HEK293T (cell line): ENCODE results near the gene ZNF580.

Experiments used
- CTCF ChIA-PET: fragments of 350-600 bp; formaldehyde crosslinking; extraction: SDS; loops from one replicate; lab custom pipeline; 2021; ENCODE audit warnings: antibody characterized with exemption, inconsistent platforms; lab: Yijun Ruan, JAX
- POLR2A ChIA-PET: fragments of 350-600 bp; formaldehyde crosslinking; extraction: SDS; loops from one replicate; lab custom pipeline; 2020; ENCODE audit warnings: antibody characterized with exemption, inconsistent platforms; lab: Yijun Ruan, JAX
- DNase-seq: peaks from one replicate; pipeline ENCODE4 v3.0.0; 2012; ENCODE audit warnings: mixed read lengths; ENCODE audit errors: extremely low spot score
- ARNT ChIP-seq: fragments of 450-650 bp; IDR thresholded peaks from 2 replicates; pipeline ENCODE4 v1.6.1; 2017; ENCODE audit warnings: mild to moderate bottlenecking
- BHLHE40 ChIP-seq: fragments of 450-650 bp; IDR thresholded peaks from 2 replicates; pipeline ENCODE4 v1.6.1; 2016; ENCODE audit warnings: mild to moderate bottlenecking, moderate library complexity, borderline replicate concordance
- CTBP1 ChIP-seq: fragments of 450-650 bp; IDR thresholded peaks from 2 replicates; pipeline ENCODE4 v1.6.1; 2016; ENCODE audit warnings: borderline replicate concordance
- ELF4 ChIP-seq: fragments of 450-650 bp; IDR thresholded peaks from 2 replicates; pipeline ENCODE4 v1.6.1; 2017; ENCODE audit warnings: antibody characterized with exemption
- FOXA1 ChIP-seq: fragments of 450-650 bp; IDR thresholded peaks from 2 replicates; pipeline ENCODE4 v1.6.1; 2016; ENCODE audit warnings: mild to moderate bottlenecking
- FOXK2 ChIP-seq: fragments of 450-650 bp; IDR thresholded peaks from 2 replicates; pipeline ENCODE4 v1.6.1; 2016; ENCODE audit warnings: mild to moderate bottlenecking
- FOXM1 ChIP-seq: fragments of 450-650 bp; IDR thresholded peaks from 2 replicates; pipeline ENCODE4 v1.6.1; 2017; ENCODE audit warnings: mild to moderate bottlenecking, borderline replicate concordance
- HDGF ChIP-seq: fragments of 450-650 bp; IDR thresholded peaks from 2 replicates; pipeline ENCODE4 v1.6.1; 2017; ENCODE audit warnings: antibody characterized with exemption, borderline replicate concordance
- L3MBTL2 ChIP-seq: fragments of 450-650 bp; conservative IDR thresholded peaks from 2 replicates; pipeline ENCODE4 v1.6.1; 2016; ENCODE audit warnings: mild to moderate bottlenecking
- LEF1 ChIP-seq: fragments of 450-650 bp; IDR thresholded peaks from 2 replicates; pipeline ENCODE4 v1.6.1; 2017; ENCODE audit warnings: mild to moderate bottlenecking, borderline replicate concordance
- NFRKB ChIP-seq: fragments of 450-650 bp; IDR thresholded peaks from 2 replicates; pipeline ENCODE4 v1.6.1; 2016; ENCODE audit warnings: mild to moderate bottlenecking, moderate library complexity
- PKNOX1 ChIP-seq: fragments of 450-650 bp; IDR thresholded peaks from 2 replicates; pipeline ENCODE4 v1.6.1; 2016
- SP1 ChIP-seq: fragments of 450-650 bp; IDR thresholded peaks from 2 replicates; pipeline ENCODE4 v1.6.1; 2017
- SUZ12 ChIP-seq: fragments of 450-650 bp; IDR thresholded peaks from 2 replicates; pipeline ENCODE4 v1.6.1; 2016; ENCODE audit warnings: mild to moderate bottlenecking
- TARDBP ChIP-seq: fragments of 450-650 bp; IDR thresholded peaks from 2 replicates; pipeline ENCODE4 v1.6.1; 2016
- ZNF384 ChIP-seq: fragments of 450-650 bp; IDR thresholded peaks from 2 replicates; pipeline ENCODE4 v1.6.1; 2016

Gene ZNF580

GRCh38 chr19:55685776-55686175 lies 45.0 kb downstream of the ZNF580 start:
- POLR2A ChIA-PET: no interaction called here
- CTCF ChIA-PET: no interaction called here
- no peak for DNase-seq
- TF ChIP-seq ELF4 (no peak), FOXM1 (no peak), CTBP1 (no peak), SP1 (no peak), BHLHE40 (no peak), LEF1 (no peak)

GRCh38 chr19:55686311-55687050 lies 45.7 kb downstream of the ZNF580 start:
- no peak for DNase-seq
- ChIA-PET POLR2A (no interaction called here), CTCF (no interaction called here)
- no peak for TF ChIP-seq SP1
- no peak for TF ChIP-seq ZNF384
- TF ChIP-seq FOXA1: no peak
- TF ChIP-seq SUZ12: no peak
- no peak for TF ChIP-seq L3MBTL2
- TF ChIP-seq CTBP1: no peak
- TF ChIP-seq HDGF: no peak
- no peak for TF ChIP-seq FOXM1
- TF ChIP-seq PKNOX1: no peak
- TF ChIP-seq LEF1: no peak
- no peak for TF ChIP-seq ARNT
- TF ChIP-seq TARDBP: no peak
- TF ChIP-seq BHLHE40: no peak

GRCh38 chr19:55687281-55688201 lies 46.7 kb downstream of the ZNF580 start:
- DNase-seq: no peak
- CTCF ChIA-PET: no interaction called here
- POLR2A ChIA-PET: no interaction called here
- TF ChIP-seq ELF4 (no peak), L3MBTL2 (no peak), ZNF384 (no peak), SUZ12 (no peak)

- TF ChIP-seq BHLHE40: no peak
- no peak for TF ChIP-seq ELF4
- no peak for TF ChIP-seq CTBP1
- no peak for TF ChIP-seq TARDBP
- TF ChIP-seq L3MBTL2: no peak
- TF ChIP-seq FOXK2: no peak
- TF ChIP-seq LEF1: no peak
- no peak for TF ChIP-seq FOXA1
- TF ChIP-seq PKNOX1: no peak
- TF ChIP-seq SUZ12: no peak
- no peak for TF ChIP-seq NFRKB
- ChIA-PET CTCF (no interaction called here), POLR2A (no interaction called here)
- DNase-seq: no peak
Observed at GRCh38 chr19:55688422-55689218, 47.8 kb downstream of the ZNF580 start.

GRCh38 chr19:55689411-55690108 lies 48.8 kb downstream of the ZNF580 start:
- TF ChIP-seq SUZ12 (no peak), LEF1 (no peak), L3MBTL2 (no peak), FOXA1 (no peak), HDGF (no peak), ARNT (no peak), ELF4 (no peak), FOXM1 (no peak), TARDBP (no peak), FOXK2 (no peak), NFRKB (no peak), ZNF384 (no peak), BHLHE40 (no peak), SP1 (no peak), PKNOX1 (no peak), CTBP1 (no peak)
- no peak for DNase-seq
- POLR2A ChIA-PET: no interaction called here
- CTCF ChIA-PET: no interaction called here
